Measurements from ENCODE around the gene MLLT10. TPM values are rescaled to one million over a fixed set of nuclear protein-coding genes. Genes with fewer than 3 reads are reported as not detected.

The MLLT10 gene
- total RNA-seq, 1 experiment from 2014 or later, result 48.4 TPM

DNA sequence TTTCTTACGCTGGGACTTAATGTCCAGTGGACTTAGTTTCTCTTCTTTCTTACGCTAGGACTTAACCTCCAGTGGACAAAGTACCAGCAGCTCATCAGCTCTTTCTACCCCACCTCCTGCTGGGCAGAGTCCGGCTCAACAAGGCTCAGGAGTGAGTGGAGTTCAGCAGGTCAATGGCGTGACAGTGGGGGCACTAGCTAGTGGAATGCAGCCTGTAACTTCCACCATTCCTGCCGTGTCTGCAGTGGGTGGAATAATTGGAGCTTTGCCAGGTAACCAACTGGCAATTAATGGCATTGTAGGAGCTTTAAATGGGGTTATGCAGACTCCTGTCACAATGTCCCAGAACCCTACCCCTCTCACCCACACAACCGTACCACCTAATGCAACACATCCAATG lies 199.7 kb downstream of the MLLT10 start:
- ChIA-PET POLR2A (ENCODE audit: unreplicated experiment) (no interaction called here), CTCF (no interaction called here)
- H3K9me2 ChIP-seq (ENCODE audit: insufficient read depth), result no peaks in the 10 kb centered on the region
- no peak overlapping the region for H2AFZ ChIP-seq
- H3K4me3 ChIP-seq, result no peak overlapping the region
- H3K36me3 ChIP-seq (ENCODE audit: low read depth), result peaks cover 5% of the 10 kb centered on the region; the same call in 1 of the 2 replicates
- H3K4me1 ChIP-seq (replicated peaks; ENCODE audit: insufficient read depth), result no peaks in the 10 kb centered on the region
- no peak for DNase-seq
- H3K9me3 ChIP-seq (ENCODE audit: insufficient read depth, low read depth), result no peaks in the 10 kb centered on the region
- intact Hi-C loops (cut with micrococcal nuclease; ENCODE audit: unreplicated experiment), result loop anchor here (5.0 kb wide), 1 partner anchor 456 kb away; no protein-coding TSS in a partner anchor
- no peaks in the 10 kb centered on the region for H3K79me2 ChIP-seq (ENCODE audit: low read depth)
- no TSS peak for BruUV-seq (replicated peaks)
- no peaks in the 10 kb centered on the region for H4K20me1 ChIP-seq (ENCODE audit: insufficient read depth)
- H3K27ac ChIP-seq, result no peak overlapping the region
- no peaks in the 10 kb centered on the region for H3K27me3 ChIP-seq (ENCODE audit: insufficient read depth, low read depth)
- H3K4me2 ChIP-seq, result no peak overlapping the region
- TF ChIP-seq, protein P1, sequence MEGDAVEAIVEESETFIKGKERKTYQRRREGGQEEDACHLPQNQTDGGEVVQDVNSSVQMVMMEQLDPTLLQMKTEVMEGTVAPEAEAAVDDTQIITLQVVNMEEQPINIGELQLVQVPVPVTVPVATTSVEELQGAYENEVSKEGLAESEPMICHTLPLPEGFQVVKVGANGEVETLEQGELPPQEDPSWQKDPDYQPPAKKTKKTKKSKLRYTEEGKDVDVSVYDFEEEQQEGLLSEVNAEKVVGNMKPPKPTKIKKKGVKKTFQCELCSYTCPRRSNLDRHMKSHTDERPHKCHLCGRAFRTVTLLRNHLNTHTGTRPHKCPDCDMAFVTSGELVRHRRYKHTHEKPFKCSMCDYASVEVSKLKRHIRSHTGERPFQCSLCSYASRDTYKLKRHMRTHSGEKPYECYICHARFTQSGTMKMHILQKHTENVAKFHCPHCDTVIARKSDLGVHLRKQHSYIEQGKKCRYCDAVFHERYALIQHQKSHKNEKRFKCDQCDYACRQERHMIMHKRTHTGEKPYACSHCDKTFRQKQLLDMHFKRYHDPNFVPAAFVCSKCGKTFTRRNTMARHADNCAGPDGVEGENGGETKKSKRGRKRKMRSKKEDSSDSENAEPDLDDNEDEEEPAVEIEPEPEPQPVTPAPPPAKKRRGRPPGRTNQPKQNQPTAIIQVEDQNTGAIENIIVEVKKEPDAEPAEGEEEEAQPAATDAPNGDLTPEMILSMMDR (conservative IDR thresholded peaks at IDR 0.05), result no peak
- TF ChIP-seq EZH2 (IDR thresholded peaks at IDR 0.05; ENCODE audit: low read depth), result no peak
- 0 out of 2 replicates have a peak, but pooled peaks cover 5% of the 10 kb centered on the region for H3F3A ChIP-seq (ENCODE audit: insufficient read depth, low read depth)

DNA sequence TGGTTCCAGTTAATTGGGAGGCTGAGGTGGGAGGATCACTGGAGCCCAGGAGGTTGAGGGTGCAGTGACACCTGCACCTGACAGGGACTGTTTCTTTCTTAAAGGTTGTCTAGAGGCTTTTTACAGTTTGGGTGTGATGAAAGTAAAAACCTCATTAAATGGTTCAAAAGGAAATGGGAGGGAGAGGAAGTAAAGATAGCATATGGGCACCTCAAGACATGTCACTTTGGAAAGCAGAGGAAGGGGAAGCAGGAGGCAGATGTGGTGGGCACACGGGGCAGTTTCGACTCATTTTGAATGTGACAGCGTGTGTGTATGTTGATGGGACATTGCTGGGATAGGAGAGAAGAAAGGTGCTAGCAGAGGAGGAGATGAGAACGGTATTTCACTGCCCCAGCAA lies 203.1 kb downstream of the MLLT10 start:
- Histone ChIP-seq H3K79me2 (ENCODE audit: low read depth) (no peaks in the 10 kb centered on the region), H3K9me2 (ENCODE audit: insufficient read depth) (no peaks in the 10 kb centered on the region), H3K4me3 (no peak overlapping the region), H3K27me3 (ENCODE audit: insufficient read depth, low read depth) (no peaks in the 10 kb centered on the region), H3K36me3 (ENCODE audit: low read depth) (peaks cover 10% of the 10 kb centered on the region; the same call in 1 of the 2 replicates), H3K27ac (no peak overlapping the region), H2AFZ (no peak overlapping the region), H3K4me1 (replicated peaks; ENCODE audit: insufficient read depth) (no peaks in the 10 kb centered on the region), H3K9me3 (ENCODE audit: insufficient read depth, low read depth) (no peaks in the 10 kb centered on the region), H4K20me1 (ENCODE audit: insufficient read depth) (no peaks in the 10 kb centered on the region), H3F3A (ENCODE audit: insufficient read depth, low read depth) (0 out of 2 replicates have a peak, but pooled peaks cover 5% of the 10 kb centered on the region), H3K4me2 (no peak overlapping the region)
- TF ChIP-seq EZH2 (IDR thresholded peaks at IDR 0.05; ENCODE audit: low read depth), result no peak
- TF ChIP-seq, protein P1 (conservative IDR thresholded peaks at IDR 0.05), result no peak
- ChIA-PET CTCF (no interaction called here), POLR2A (ENCODE audit: unreplicated experiment) (no interaction called here)
- intact Hi-C loops (cut with micrococcal nuclease; ENCODE audit: unreplicated experiment), result no loop called here
- no peak for DNase-seq
- BruUV-seq (replicated peaks), result no TSS peak

DNA sequence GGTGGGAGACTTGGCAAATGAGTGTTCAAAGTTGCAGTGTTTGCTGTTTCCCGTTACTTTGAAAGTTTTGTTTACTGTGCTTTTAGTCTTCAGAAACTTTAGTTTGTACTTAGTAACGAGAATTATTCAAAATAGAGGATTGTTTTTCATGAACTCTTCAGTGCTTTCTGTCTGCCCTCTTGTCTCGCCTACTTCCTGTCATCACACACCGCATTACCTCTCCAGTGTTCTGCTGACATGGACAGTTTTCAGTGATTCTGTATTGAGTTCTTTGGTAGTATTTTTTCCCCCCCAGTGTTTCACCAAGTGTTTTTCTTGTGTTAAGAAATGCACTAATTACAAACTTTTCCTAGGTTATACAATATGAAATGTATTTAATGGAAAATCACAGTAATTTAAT lies 207.0 kb downstream of the MLLT10 start:
- Histone ChIP-seq H3K4me2 (no peak overlapping the region), H3F3A (ENCODE audit: insufficient read depth, low read depth) (peaks cover 7% of the 10 kb centered on the region; the same call in 1 of the 2 replicates), H3K4me1 (replicated peaks; ENCODE audit: insufficient read depth) (no peaks in the 10 kb centered on the region), H4K20me1 (ENCODE audit: insufficient read depth) (no peaks in the 10 kb centered on the region), H3K9me3 (ENCODE audit: insufficient read depth, low read depth) (no peaks in the 10 kb centered on the region), H3K36me3 (ENCODE audit: low read depth) (peaks cover 5% of the 10 kb centered on the region; the same call in 1 of the 2 replicates), H3K79me2 (ENCODE audit: low read depth) (no peaks in the 10 kb centered on the region), H3K27ac (no peak overlapping the region), H3K4me3 (no peak overlapping the region), H2AFZ (no peak overlapping the region), H3K9me2 (ENCODE audit: insufficient read depth) (no peaks in the 10 kb centered on the region), H3K27me3 (ENCODE audit: insufficient read depth, low read depth) (no peaks in the 10 kb centered on the region)
- intact Hi-C loops (cut with micrococcal nuclease; ENCODE audit: unreplicated experiment), result no loop called here
- BruUV-seq (replicated peaks), result no TSS peak
- ChIA-PET POLR2A (ENCODE audit: unreplicated experiment) (no interaction called here), CTCF (no interaction called here)
- TF ChIP-seq, protein P1 (conservative IDR thresholded peaks at IDR 0.05), result no peak
- TF ChIP-seq EZH2 (IDR thresholded peaks at IDR 0.05; ENCODE audit: low read depth), result no peak
- DNase-seq, result no peak

Data from PC-9 (cell line).